Hematopoietic multipotent progenitor cell treated with erythropoietin and hydrocortisone succinate and interleukin-3 and kit ligand, for 15 days (in vitro differentiated cells): ENCODE data around the gene MPP3.

Experiments
- DNase-seq: peaks from one replicate; pipeline ENCODE4 v3.0.0-alpha.2; 2015; ENCODE audit warnings: low spot score

MPP3 gene

DNA sequence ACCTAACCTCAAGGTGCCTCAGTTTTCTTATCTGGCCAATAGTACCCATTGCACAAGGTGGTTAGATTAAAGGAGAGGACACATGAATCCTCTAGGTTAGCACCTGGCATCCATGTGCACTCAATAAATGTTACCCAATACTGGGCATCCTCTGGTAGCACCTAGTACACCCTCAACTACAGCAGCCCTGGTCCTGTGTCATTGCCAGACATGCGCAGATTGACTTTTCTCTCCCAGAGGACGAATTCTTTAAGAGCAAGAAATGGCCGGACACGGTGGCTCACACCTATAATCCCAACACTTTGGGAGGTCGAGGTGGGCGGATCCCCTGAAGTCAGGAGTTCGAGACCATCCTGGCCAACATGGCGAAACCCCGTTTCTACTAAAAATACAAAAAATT is 61.5 kb downstream of the MPP3 start:
- no peak for DNase-seq

DNA sequence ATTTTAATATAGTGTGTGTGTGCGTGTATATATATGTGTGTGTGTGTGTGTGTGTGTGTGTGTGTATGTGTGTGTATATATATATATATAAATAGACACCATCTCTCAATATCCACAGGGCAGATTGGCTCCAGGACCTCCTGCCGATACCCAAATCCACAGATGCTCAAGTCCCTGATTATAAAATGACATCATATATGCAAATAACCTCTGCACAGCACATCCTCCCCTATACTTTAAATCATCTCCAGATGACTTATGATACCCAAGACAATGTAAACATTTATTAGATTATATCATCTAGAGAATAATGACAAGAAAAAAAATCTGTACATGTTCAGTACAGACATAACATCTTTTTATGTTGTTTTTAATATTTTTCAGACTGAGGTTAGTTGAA is 62.0 kb downstream of the MPP3 start:
- no peak for DNase-seq

DNA sequence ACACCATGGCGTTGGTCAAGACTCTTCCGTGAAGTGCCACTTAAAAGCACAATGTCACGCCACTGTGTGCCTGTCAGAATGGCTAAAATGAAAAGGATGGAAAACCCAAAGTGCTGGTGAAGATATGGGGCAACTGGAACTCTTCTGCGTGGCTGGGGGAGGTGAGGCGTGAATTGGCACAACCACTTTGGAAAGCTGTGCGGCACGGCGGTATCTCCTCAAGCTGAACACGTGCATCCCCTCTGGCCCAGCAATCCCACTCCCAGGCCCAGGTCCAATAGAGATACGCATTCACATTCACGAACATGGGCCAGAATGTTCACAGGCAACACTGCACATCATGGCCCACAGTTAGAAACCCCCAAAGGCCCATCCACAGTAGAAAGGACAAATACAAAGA is 63.1 kb downstream of the MPP3 start:
- DNase-seq = no peak

- no peak for DNase-seq
Observed at GRCh38 chr17:43769426-43769825, 63.5 kb downstream of the MPP3 start.

DNA sequence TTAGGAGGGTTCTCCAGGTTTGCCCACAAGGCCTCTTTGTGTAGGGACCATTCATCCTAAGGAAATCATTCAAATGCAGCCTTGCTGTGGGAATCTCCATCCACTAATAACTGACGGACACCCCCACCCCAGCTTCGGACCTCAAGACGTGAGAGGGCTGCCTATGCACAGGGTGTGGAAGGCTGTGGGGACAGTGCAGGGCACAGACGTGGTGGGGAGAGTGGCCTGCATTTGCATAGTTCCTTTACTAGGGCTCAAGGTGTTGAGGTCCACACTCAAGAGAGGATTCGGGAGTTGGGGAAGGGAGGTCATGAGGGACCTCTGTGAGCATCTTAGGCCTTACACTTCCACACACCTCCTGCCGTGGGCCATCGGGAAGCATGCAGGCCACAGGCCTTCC is 64.0 kb downstream of the MPP3 start:
- DNase-seq = no peak

DNA sequence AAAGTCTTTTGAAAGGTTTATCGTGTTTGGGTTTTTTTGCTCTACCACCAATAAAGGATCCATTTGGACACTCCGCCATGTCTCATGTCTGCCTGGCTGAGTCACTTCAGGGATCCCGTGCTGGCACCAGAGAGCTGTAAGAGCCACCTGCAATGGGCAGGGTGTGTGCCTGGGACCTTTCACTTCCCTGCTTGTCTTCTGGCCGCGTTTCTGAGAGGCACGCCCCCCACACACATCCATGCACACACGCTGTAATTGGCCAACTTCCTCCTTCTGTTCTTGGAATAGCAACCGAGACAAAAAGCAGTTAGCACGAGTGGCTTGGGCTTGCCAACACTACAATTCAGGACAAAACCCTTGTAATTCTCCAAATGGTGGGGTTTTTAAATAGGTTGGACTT is 64.6 kb downstream of the MPP3 start:
- no peak for DNase-seq

GRCh38 chr17:43767713-43768059 is 65.3 kb downstream of the MPP3 start:
- no peak for DNase-seq

GRCh38 chr17:43767053-43767712 is 65.8 kb downstream of the MPP3 start:
- DNase-seq = no peak

GRCh38 chr17:43766413-43767052 is 66.4 kb downstream of the MPP3 start:
- peak; percentile 52 for DNase-seq

GRCh38 chr17:43760254-43760852 is 72.6 kb downstream of the MPP3 start:
- DNase-seq = peak; percentile 61

DNA sequence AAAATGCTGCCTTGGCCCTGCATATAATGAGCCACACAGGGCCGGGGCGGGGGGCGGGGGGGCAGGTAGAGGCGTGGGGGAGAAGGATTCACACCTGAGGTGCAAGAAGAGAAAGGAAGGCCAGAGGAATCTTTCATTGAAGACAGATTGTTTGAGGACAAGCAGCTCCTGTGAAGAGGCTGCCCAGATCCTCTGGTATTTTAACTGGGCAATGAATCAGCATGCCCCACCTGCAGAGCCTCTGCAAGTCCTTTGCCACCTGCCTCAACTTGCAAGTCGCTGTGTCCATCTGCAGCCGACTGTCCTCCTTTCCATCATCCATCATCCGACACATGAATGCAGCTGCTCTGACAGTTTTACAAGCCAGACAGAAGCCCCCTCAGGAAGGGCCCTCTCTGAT is 73.1 kb downstream of the MPP3 start:
- DNase-seq = no peak

DNA sequence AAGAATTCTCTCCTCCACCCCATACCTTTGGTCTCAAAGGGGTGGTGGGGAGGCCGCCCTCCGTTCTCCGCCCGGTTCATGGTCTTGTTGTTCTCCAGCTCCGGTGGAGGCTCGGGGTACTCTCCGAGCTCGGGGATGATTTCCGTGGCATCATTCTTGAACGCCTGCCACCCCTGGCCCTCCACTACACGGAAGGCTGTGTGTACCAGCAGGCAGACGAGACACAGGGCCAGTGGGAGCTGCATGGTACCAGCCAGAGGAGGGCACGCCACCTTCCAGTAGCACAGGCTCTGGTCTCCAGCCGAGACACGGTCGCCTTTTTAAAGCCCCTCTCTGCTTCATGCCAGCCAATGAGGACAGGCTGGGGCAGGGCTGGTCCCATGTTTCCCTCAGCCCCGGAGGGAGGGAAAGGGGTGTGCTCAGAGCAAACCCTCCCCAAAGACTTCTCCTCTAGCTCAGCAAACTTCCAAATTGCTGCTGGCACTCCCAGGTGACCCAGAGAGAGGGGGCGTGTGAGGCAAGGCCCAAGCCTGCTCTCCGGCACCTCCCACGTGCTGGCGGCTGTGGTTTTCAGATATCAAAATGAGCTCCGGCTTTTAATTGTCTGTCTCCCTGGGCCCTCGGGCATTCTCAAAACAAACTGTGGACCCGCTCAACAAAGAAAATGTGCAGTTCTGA is 74.3 kb downstream of the MPP3 start, which contains the start of gene SOST:
SOST (minus strand) TSS at position 295 of the 678 bp plus-strand sequence; CDS start at position 245, 50 bp downstream.
- no peak for DNase-seq

DNA sequence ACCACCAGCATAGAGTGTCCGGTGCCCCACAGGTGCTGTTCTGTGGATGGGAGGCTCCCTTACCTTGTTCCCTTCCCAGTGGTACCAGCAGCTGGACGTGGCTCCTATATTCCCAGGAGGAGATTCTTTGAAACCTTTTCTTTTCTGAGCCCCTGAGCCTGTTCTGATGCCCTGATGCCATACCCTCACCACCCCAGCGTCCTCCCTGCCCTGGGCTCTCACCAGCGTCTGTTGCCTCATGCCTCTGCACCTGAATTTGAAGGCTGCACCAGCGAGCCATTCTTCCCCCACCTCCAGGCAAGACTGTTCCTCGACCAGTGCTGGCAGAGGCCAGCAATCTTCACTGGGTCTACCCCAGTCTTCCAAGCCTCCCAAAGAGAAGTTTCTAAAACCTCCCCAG is 74.9 kb downstream of the MPP3 start:
- no peak for DNase-seq

DNA sequence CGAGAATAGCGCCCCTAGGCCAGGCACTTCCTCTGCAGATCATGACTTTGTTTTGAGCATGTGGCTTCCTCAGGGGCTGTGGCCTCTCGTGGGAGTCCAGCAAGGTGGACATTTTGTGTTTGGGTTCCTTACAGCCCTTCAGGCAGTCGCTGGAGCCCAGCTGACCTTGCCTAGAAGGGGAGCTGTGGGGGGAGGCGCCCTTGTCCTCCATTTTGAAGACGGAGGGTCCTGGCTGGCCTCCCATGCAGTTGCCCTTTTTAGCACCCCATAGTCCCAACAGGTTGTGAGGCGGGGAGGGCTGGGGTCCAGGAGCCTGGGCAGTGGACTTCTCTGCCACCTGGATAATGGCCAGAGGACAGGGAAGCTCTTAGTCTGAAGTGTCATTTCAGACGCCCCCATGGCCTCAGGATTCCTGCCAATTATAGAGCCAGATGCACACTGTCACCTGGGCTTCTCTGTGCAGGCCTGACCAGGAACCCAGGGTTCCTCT is 75.7 kb downstream of the MPP3 start:
- no peak for DNase-seq

DNA sequence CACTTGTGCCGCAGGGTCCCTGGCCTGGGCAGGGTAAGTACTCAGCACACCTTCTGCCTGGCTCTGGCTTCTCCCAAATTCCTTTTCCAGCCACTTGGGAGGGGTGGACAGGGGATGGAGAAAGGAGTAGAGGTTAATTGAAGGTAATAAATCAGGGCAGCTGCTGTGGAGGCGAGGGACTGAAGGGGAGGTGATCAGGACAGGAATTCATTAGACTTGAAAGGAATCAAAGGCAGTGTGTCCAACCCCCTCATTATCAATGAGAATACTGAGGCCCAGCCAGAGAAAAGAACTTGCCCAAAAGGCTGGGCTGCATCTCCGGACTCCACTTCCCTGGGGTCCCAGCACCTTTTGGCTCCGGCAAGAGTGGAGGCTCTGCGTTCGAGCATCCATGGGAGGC is 76.7 kb downstream of the MPP3 start:
- DNase-seq = no peak

DNA sequence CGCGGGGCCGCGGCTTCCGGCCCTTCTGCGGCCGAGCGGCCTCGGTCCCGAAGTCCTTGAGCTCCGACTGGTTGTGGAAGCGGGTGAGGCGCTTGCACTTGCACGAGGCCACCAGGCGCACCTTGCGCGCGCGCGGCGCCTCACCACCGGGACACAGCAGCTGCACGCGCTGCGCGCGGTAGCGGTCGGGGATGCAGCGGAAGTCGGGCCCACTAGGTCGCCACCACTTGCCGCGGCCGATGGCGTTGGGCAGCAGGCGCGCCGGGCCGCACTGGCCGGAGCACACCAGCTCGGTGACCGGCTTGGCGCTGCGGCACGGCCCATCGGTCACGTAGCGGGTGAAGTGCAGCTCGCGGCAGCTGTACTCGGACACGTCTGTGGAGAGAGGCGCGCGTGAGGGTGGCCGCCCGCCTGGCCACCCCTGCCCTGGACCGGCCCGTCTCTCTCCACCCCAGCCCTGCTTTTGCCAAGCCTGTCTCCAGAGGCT is 77.5 kb downstream of the MPP3 start:
- DNase-seq = no peak

DNA sequence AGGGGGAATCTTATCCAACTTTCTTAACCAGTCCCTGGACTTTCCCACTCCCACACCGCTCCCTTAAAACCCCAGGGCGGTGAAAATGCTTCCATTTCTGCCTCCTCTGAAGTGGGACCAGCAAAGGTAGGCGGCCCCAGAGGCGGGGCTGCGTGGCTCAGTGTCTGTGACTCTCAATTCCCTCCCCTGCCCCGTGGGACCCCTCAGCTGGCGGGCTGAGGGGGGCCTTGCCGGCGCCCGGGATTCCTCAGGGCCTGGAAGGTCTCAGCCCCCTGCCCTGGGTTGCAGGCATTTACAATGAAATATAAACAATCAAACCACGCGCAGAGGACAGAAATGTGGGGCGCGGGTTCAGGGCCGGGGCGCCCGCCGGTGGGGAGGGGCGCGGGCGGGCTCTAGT is 78.0 kb downstream of the MPP3 start:
- DNase-seq = no peak

DNA sequence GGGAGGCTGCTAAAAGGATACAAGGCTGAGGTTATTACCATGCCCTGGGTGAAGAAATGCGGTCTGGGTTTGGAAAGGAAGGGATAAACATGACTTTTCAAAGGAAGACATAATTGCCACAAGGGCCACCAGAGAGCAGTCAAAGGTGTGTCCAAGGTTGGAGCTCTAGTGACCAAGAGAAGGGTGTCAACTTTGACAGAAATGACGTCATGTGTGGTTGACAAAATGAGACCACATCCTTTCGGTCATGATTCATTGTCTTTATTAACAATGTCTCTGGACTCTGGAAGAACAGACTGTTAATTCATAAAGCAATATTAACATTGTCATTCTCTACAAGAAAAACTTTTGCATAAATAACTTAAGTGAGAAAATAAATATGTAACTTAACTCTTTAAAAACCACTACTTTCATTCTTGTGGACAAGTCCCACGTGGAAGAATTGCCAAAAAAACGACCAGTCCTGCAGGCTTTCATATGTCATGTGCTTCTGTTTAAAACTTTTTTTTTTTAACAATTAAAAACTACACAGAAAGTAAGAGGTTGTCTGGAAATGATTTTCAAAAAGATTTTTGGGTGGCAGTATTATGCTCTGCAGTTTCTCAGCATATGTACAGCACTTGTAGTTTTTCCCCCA is 79.3 kb downstream of the MPP3 start:
- DNase-seq = no peak
